Ishikawa (cell line): ENCODE data around the gene SANBR.

Source experiments
- CEBPB ChIP-seq: IDR thresholded peaks from 2 replicates; pipeline ENCODE4 v1.6.1; 2012
- CREB1 ChIP-seq: IDR thresholded peaks from 2 replicates; pipeline ENCODE4 v1.6.1; 2012; ENCODE audit warnings: low read depth
- EGR1 ChIP-seq: IDR thresholded peaks from 2 replicates; pipeline ENCODE4 v1.6.1; 2012
- EP300 ChIP-seq: IDR thresholded peaks from 2 replicates; pipeline ENCODE4 v1.6.1; 2012; ENCODE audit warnings: borderline replicate concordance
- FOXM1 ChIP-seq: IDR thresholded peaks from 2 replicates; pipeline ENCODE4 v1.6.1; 2012; ENCODE audit warnings: low read depth, borderline replicate concordance
- MAX ChIP-seq: IDR thresholded peaks from 2 replicates; pipeline ENCODE4 v1.6.1; 2012
- NFIC ChIP-seq: IDR thresholded peaks from 2 replicates; pipeline ENCODE4 v1.6.1; 2012
- RAD21 ChIP-seq: IDR thresholded peaks from 2 replicates; pipeline ENCODE4 v1.6.1; 2012; ENCODE audit warnings: low read depth
- REST ChIP-seq: IDR thresholded peaks from 2 replicates; pipeline ENCODE4 v1.6.1; 2012; ENCODE audit warnings: low read depth, mild to moderate bottlenecking
- TAF1 ChIP-seq: IDR thresholded peaks from 2 replicates; pipeline ENCODE4 v1.6.1; 2012; ENCODE audit warnings: low read depth, mild to moderate bottlenecking
- TCF12 ChIP-seq: IDR thresholded peaks from 2 replicates; pipeline ENCODE4 v1.6.1; 2012; ENCODE audit warnings: low read depth
- TEAD4 ChIP-seq: IDR thresholded peaks from 2 replicates; pipeline ENCODE4 v1.6.1; 2012
- YY1 ChIP-seq: IDR thresholded peaks from 2 replicates; pipeline ENCODE4 v1.6.1; 2012; ENCODE audit warnings: low read depth
- ZBTB7A ChIP-seq: IDR thresholded peaks from 2 replicates; pipeline ENCODE4 v1.6.1; 2012; ENCODE audit warnings: low read depth
- TF ChIP-seq, protein P1 (sequence below): IDR thresholded peaks from 2 replicates; pipeline ENCODE4 v1.6.1; 2012

The SANBR gene

GRCh38 chr2:61085883-61086282 is 20.2 kb downstream of the SANBR start:
- TF ChIP-seq TAF1 (no peak), YY1 (no peak), MAX (no peak), REST (no peak), EP300 (no peak), RAD21 (no peak), CEBPB (no peak)
- TF ChIP-seq, protein P1, sequence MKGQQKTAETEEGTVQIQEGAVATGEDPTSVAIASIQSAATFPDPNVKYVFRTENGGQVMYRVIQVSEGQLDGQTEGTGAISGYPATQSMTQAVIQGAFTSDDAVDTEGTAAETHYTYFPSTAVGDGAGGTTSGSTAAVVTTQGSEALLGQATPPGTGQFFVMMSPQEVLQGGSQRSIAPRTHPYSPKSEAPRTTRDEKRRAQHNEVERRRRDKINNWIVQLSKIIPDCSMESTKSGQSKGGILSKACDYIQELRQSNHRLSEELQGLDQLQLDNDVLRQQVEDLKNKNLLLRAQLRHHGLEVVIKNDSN = no peak

- no peak for TF ChIP-seq MAX
- no peak for TF ChIP-seq YY1
- no peak for TF ChIP-seq TEAD4
- no peak for TF ChIP-seq EGR1
- no peak for TF ChIP-seq TCF12
- TF ChIP-seq FOXM1 = no peak
- no peak for TF ChIP-seq RAD21
Measured at GRCh38 chr2:61089797-61090196, 24.1 kb downstream of the SANBR start.

DNA sequence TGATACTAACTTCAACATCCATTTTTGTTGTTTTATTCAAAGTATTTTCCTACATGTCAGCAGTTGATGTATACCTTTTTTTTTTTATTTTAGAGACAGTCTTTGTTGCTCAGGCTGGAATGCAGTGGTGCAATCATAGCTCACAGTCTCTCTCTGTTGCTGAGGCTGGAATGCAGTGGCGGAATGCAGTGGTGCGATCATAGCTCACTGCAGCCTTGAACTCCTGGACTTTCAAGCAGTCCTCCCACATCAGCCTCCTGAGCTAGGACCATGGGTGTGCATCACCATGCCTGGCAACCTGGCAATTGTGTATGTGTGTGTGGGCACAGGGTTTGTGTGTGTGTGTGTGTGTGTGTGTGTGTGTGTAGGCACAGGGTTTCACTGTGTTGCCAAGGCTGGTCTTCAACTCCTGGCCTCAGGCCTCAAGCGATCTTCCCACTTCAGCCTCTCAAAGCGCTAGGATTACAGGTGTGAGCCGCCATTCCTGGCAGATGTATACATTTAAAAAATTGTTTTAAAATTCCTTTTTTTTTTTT is 24.8 kb downstream of the SANBR start:
- TF ChIP-seq TEAD4 (peak; percentile 16; the same call in 1 of the 2 replicates), YY1 (no peak)

- TF ChIP-seq TCF12 (no peak), EGR1 (no peak), RAD21 (no peak)
Measured at GRCh38 chr2:61091485-61091884, 25.8 kb downstream of the SANBR start.

GRCh38 chr2:61096438-61096837 is 30.8 kb downstream of the SANBR start:
- TF ChIP-seq NFIC = no peak
- no peak for TF ChIP-seq CEBPB
- no peak for TF ChIP-seq TCF12
- no peak for TF ChIP-seq ZBTB7A
- TF ChIP-seq EGR1 = no peak
- TF ChIP-seq CREB1 = no peak
- TF ChIP-seq YY1 = no peak
- no peak for TF ChIP-seq RAD21
- TF ChIP-seq, protein P1 = no peak
- TF ChIP-seq TAF1 = no peak
- TF ChIP-seq MAX = no peak
- no peak for TF ChIP-seq FOXM1
- no peak for TF ChIP-seq REST
- TF ChIP-seq TEAD4 = no peak
- no peak for TF ChIP-seq EP300

DNA sequence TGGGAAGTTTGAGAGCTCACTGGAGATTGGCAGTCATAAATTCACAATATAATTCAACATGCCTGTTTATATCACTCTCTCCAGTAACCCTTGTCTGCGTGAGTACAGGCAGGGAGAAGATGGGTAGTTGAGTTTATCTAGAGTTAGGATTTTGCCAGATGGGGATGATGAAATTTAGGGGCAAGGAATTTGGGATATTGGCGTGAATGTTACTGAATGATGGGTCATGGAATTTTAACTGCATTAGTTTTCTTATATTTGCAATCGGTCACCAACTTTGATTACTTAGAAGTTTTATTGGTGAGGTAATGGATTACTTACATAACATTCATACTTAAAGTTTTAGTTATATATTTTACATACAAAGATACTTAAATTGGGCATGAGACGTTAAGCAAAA is 35.1 kb downstream of the SANBR start:
- TF ChIP-seq REST (no peak), ZBTB7A (no peak), EGR1 (no peak), FOXM1 (no peak), EP300 (no peak), TCF12 (no peak), MAX (no peak), NFIC (no peak), RAD21 (no peak), CREB1 (no peak), YY1 (no peak), CEBPB (no peak), TEAD4 (no peak), TAF1 (no peak)
- TF ChIP-seq, protein P1 = no peak
